Caco-2 (cell line): Measurements from ENCODE around the gene COL6A2. TPM values are rescaled to one million over a fixed set of nuclear protein-coding genes. Genes with fewer than 3 reads are reported as not detected.

Experiments used
- BruUV-seq: library from RNA; stranded (reverse); fragments of 400-500 nt; replicated peaks from 2 replicates; lab custom pipeline; 2021; lab: Mats Ljungman, UMichigan
- CTCF ChIA-PET: fragments of 300-600 bp; sonication (Branson Sonifier 250); formaldehyde crosslinking; loops from one replicate; lab custom pipeline; 2022; ENCODE audit warnings: antibody characterized with exemption; lab: Charles Lee
- POLR2A ChIA-PET: fragments of 300-600 bp; sonication (Branson Sonifier 250); formaldehyde crosslinking; loops from one replicate; lab custom pipeline; 2022; ENCODE audit warnings: antibody characterized with exemption; lab: Charles Lee
- DNase-seq, 2 experiments: peaks; one replicate each; pipeline versions ENCODE4 v3.0.0 to v3.0.0-alpha.2; 2020 to 2022
- H3K27me3 ChIP-seq: replicated peaks from 2 replicates; pipeline ENCODE4 v1.6.0; 2011; ENCODE audit warnings: low read length; ENCODE audit not compliant: control insufficient read depth, insufficient read depth
- H3K36me3 ChIP-seq: 2 replicates; pipeline ENCODE4 v1.5.1; 2011; ENCODE audit warnings: low read length; ENCODE audit not compliant: control insufficient read depth, insufficient read depth
- H3K4me1 ChIP-seq: fragments of 250-450 bp; sonication (Bioruptor Pico); 2 replicates; pipeline ENCODE4 v1.5.1; 2020; ENCODE audit warnings: mild to moderate bottlenecking
- H3K4me3 ChIP-seq: 2 replicates; pipeline ENCODE4 v1.5.1; 2011; ENCODE audit warnings: low read depth, mild to moderate bottlenecking, control low read depth, low read length
- H3K9me3 ChIP-seq: fragments of 250-450 bp; sonication (Bioruptor Pico); 2 replicates; pipeline ENCODE4 v1.5.1; 2020; ENCODE audit warnings: mild to moderate bottlenecking, moderate library complexity
- H3K27ac Mint-ChIP-seq: one replicate; pipeline ENCODE4 v1.8.0; 2022; ENCODE audit warnings: mixed read lengths; ENCODE audit not compliant: unreplicated experiment
- H3K27me3 Mint-ChIP-seq: one replicate; pipeline ENCODE4 v1.8.0; 2022; ENCODE audit warnings: mixed read lengths; ENCODE audit not compliant: insufficient read depth, unreplicated experiment
- H3K36me3 Mint-ChIP-seq: one replicate; pipeline ENCODE4 v1.8.0; 2022; ENCODE audit warnings: mild to moderate bottlenecking, mixed read lengths; ENCODE audit not compliant: insufficient read depth, unreplicated experiment
- H3K4me1 Mint-ChIP-seq: one replicate; pipeline ENCODE4 v1.8.0; 2022; ENCODE audit warnings: low read depth, mixed read lengths; ENCODE audit not compliant: unreplicated experiment
- H3K4me3 Mint-ChIP-seq: one replicate; pipeline ENCODE4 v1.8.0; 2022; ENCODE audit warnings: mild to moderate bottlenecking, moderate library complexity, mixed read lengths; ENCODE audit not compliant: unreplicated experiment
- H3K9me3 Mint-ChIP-seq: one replicate; pipeline ENCODE4 v1.8.0; 2022; ENCODE audit warnings: mixed read lengths; ENCODE audit not compliant: unreplicated experiment
- intact Hi-C: fragments of 100-400 bp; cut with micrococcal nuclease; formaldehyde crosslinking; loops from one replicate; pipeline ENCODE4 v1.10.0; 2022; ENCODE audit not compliant: unreplicated experiment
- total RNA-seq: library from RNA; stranded (reverse); gene quantifications from 2 replicates; pipeline ENCODE4 v1.2.3, GENCODE V29; 2022
- TF ChIP-seq, protein P1 (sequence below), 2 experiments: fragments of 200-600 bp in 1 of 2; IDR thresholded peaks; 1 replicate in 1 of 2; 2 replicates in 1 of 2; pipeline versions ENCODE4 v1.5.1 to v1.8.0; 2011 to 2022; ENCODE audit warnings: antibody characterized with exemption in 1 of 2, control low read depth in 1 of 2, inconsistent platforms in 1 of 2, low read depth in 1 of 2, low read length in 1 of 2, mild to moderate bottlenecking in 1 of 2, moderate library complexity in 1 of 2; ENCODE audit not compliant: insufficient read depth in 1 of 2, severe bottlenecking in 1 of 2, unreplicated experiment in 1 of 2

COL6A2 gene
- total RNA-seq, 1 experiment from 2014 or later = 8.8 TPM

DNA sequence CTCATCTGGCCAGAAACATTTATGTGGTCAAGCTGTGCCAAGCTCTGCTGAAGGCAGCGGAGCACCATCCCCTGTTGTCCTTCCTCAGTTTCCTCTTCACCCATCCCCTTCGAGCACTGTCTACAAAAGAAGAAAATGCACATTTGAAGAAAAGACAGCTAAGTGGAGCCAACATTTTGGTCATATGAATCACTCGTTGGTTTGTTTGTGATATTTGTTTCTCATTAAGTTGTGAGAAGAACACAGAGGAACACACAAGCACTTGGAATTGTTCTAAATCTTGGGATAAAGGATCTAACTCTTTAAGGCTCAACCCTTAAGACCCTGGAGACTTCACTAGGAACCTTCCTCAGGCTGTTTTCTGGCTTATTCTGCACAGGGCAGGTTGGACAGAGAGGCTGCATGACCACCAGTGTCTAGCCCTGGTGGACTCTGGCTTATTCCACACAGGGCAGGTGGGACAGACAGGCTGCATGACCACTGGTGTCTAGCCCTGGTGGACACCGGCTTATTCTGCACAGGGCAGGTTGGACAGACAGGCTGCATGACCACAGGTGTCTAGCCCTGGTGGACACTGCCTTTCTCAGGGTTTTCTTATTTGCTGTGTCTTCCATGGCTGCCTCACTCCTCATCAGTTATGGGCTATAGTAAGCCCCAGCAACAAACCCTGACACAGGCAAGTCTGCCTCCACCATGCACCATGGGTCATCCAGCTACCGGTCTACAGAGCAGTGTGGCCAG is 35.3 kb upstream of the COL6A2 start:
- H3K4me3 ChIP-seq = no peak overlapping the region
- no peak overlapping the region for H3K27ac Mint-ChIP-seq
- TF ChIP-seq, protein P1, sequence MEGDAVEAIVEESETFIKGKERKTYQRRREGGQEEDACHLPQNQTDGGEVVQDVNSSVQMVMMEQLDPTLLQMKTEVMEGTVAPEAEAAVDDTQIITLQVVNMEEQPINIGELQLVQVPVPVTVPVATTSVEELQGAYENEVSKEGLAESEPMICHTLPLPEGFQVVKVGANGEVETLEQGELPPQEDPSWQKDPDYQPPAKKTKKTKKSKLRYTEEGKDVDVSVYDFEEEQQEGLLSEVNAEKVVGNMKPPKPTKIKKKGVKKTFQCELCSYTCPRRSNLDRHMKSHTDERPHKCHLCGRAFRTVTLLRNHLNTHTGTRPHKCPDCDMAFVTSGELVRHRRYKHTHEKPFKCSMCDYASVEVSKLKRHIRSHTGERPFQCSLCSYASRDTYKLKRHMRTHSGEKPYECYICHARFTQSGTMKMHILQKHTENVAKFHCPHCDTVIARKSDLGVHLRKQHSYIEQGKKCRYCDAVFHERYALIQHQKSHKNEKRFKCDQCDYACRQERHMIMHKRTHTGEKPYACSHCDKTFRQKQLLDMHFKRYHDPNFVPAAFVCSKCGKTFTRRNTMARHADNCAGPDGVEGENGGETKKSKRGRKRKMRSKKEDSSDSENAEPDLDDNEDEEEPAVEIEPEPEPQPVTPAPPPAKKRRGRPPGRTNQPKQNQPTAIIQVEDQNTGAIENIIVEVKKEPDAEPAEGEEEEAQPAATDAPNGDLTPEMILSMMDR (IDR thresholded peaks at IDR 0.05; ENCODE audit: insufficient read depth in 1 of 2, low read depth in 1 of 2, low read length in 1 of 2, severe bottlenecking in 1 of 2, unreplicated experiment in 1 of 2) = no peak
- H3K4me3 Mint-ChIP-seq = no peak overlapping the region
- no peaks in the 10 kb centered on the region for H3K27me3 ChIP-seq
- H3K4me1 ChIP-seq = no peaks in the 10 kb centered on the region; the same call in 1 of the 2 replicates
- peaks cover 9% of the 10 kb centered on the region; the same call in 1 of the 2 replicates for H3K9me3 ChIP-seq
- peaks cover 3% of the 10 kb centered on the region for H3K36me3 Mint-ChIP-seq
- intact Hi-C loops = no loop called here
- no peak for DNase-seq
- POLR2A ChIA-PET = no interaction called here
- CTCF ChIA-PET = no interaction called here
- no peaks in the 10 kb centered on the region for H3K27me3 Mint-ChIP-seq
- no peaks in the 10 kb centered on the region for H3K36me3 ChIP-seq
- H3K9me3 Mint-ChIP-seq = peaks cover 24% of the 10 kb centered on the region
- H3K4me1 Mint-ChIP-seq = peaks cover 8% of the 10 kb centered on the region
- no TSS peak for BruUV-seq

DNA sequence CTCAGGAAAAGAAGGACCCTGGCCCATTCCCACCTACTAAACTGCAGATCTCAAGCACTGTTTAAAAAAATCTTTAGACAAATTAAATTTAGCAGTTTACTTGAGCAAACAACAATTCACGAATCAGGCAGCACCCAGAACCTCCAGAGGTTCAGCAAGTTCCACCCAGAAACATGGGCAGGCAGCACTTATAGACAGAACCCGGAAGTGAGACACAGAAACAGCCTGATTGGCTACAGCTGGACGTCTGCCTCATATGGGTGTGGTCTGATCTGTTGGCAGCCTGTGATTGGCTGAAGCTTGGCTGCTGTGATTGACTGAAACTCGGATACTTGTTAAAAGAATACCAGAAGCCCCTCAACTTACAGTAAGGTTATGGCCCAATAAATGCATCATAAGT is 34.7 kb upstream of the COL6A2 start:
- H3K4me1 Mint-ChIP-seq = peaks cover 8% of the 10 kb centered on the region
- H3K36me3 Mint-ChIP-seq = no peaks in the 10 kb centered on the region
- peak in 1 of 2 experiments; percentile 20 for DNase-seq
- ChIA-PET POLR2A (no interaction called here), CTCF (no interaction called here)
- H3K4me1 ChIP-seq = no peaks in the 10 kb centered on the region; the same call in 1 of the 2 replicates
- peaks cover 9% of the 10 kb centered on the region; the same call in 1 of the 2 replicates for H3K9me3 ChIP-seq
- no peaks in the 10 kb centered on the region for H3K27me3 Mint-ChIP-seq
- TF ChIP-seq, protein P1 (IDR thresholded peaks at IDR 0.05; ENCODE audit: insufficient read depth in 1 of 2, low read depth in 1 of 2, low read length in 1 of 2, severe bottlenecking in 1 of 2, unreplicated experiment in 1 of 2) = no peak
- H3K27ac Mint-ChIP-seq = no peak overlapping the region
- H3K4me3 Mint-ChIP-seq = no peak overlapping the region
- H3K36me3 ChIP-seq = no peaks in the 10 kb centered on the region
- no peaks in the 10 kb centered on the region for H3K27me3 ChIP-seq
- peaks cover 24% of the 10 kb centered on the region for H3K9me3 Mint-ChIP-seq
- no TSS peak for BruUV-seq
- intact Hi-C loops = no loop called here
- H3K4me3 ChIP-seq = no peak overlapping the region

DNA sequence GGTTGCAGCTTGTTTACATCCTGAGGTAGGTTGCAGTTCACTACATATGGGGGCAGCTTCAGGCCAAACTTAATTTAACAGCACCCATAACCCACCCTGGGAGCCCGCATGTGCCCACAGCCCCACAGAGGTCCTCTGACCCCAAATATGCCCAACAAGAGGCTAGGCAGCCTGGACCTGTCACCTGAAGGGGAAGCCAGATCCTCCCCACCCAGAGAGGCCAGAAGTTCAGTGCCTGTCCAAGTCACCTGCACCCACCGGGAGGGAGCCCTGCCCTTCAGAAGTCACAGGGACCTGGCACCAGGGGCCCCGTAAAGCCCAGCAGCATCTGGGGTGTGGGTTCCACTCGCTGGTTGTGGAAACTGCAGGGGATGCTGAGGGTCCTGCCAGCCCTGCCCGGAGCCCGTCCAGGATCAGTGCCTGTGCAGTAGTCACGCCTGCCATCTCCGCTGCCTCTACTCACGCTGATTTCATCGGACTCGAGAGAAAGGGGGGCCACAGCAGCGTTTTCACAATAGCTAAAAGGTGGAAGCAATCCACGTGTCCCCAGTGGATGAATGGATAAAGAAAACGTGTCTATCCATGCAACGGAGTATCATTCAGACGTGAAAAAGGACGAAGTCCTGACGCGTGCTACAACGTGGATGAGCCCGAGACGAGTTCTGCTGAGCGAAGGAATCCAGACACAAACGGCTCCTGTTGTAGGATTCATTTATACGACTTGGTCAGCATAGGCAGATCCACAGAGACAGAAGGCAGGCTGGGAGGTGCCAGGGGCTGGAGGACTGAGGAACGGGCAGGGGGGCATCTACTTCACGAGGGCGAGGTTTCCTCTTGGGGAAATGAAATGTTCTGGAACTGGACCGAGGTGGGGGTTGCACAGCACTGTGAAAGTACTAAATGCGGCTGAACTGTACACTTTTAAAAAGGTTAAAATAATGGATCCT is 33.9 kb upstream of the COL6A2 start:
- no TSS peak for BruUV-seq
- Histone ChIP-seq H3K27me3 (no peaks in the 10 kb centered on the region), H3K9me3 (peaks cover 9% of the 10 kb centered on the region; the same call in 1 of the 2 replicates), H3K36me3 (no peaks in the 10 kb centered on the region), H3K4me1 (no peaks in the 10 kb centered on the region; the same call in 1 of the 2 replicates), H3K4me3 (no peak overlapping the region)
- ChIA-PET POLR2A (no interaction called here), CTCF (no interaction called here)
- intact Hi-C loops = no loop called here
- Mint-ChIP-seq H3K36me3 (no peaks in the 10 kb centered on the region), H3K9me3 (peaks cover 21% of the 10 kb centered on the region), H3K27me3 (no peaks in the 10 kb centered on the region), H3K27ac (no peak overlapping the region), H3K4me1 (peaks cover 8% of the 10 kb centered on the region), H3K4me3 (no peak overlapping the region)
- TF ChIP-seq, protein P1 (IDR thresholded peaks at IDR 0.05; ENCODE audit: insufficient read depth in 1 of 2, low read depth in 1 of 2, low read length in 1 of 2, severe bottlenecking in 1 of 2, unreplicated experiment in 1 of 2) = no peak
- peak in 1 of 2 experiments; percentile 12 for DNase-seq
